IPS-20b (cell line): Measurements from ENCODE around the gene ALPG.
"Not testable (repeated sequence)": the region's sequence is repeated elsewhere in the genome, so short reads cannot be mapped to it uniquely, and the experiment has no call there.

Experiments used
- H3K27ac ChIP-seq: one replicate; pipeline ENCODE4 v1.5.1; 2013; ENCODE audit warnings: low read length
- H3K27me3 ChIP-seq: 2 replicates; pipeline ENCODE4 v1.6.1; 2013; ENCODE audit warnings: mild to moderate bottlenecking, low read length, inconsistent platforms; ENCODE audit not compliant: insufficient read depth
- H3K36me3 ChIP-seq: 2 replicates; pipeline ENCODE4 v1.6.1; 2013; ENCODE audit warnings: low read depth, mild to moderate bottlenecking, inconsistent platforms, low read length, moderate library complexity; ENCODE audit not compliant: insufficient read depth
- H3K4me1 ChIP-seq: 2 replicates; pipeline ENCODE4 v1.6.1; 2013; ENCODE audit warnings: mild to moderate bottlenecking, control low read depth, inconsistent platforms, low read length, moderate library complexity; ENCODE audit not compliant: insufficient read depth
- H3K4me3 ChIP-seq: 2 replicates; pipeline ENCODE4 v1.5.1; 2013; ENCODE audit warnings: mild to moderate bottlenecking, low read length, inconsistent platforms
- H3K9ac ChIP-seq: 2 replicates; pipeline ENCODE4 v1.6.1; 2013; ENCODE audit warnings: low read depth, mild to moderate bottlenecking, inconsistent platforms, low read length, moderate library complexity
- H3K9me3 ChIP-seq: 2 replicates; pipeline ENCODE4 v1.6.1; 2013; ENCODE audit warnings: mild to moderate bottlenecking, low read depth, low read length, inconsistent platforms; ENCODE audit not compliant: insufficient read depth

ALPG gene

DNA sequence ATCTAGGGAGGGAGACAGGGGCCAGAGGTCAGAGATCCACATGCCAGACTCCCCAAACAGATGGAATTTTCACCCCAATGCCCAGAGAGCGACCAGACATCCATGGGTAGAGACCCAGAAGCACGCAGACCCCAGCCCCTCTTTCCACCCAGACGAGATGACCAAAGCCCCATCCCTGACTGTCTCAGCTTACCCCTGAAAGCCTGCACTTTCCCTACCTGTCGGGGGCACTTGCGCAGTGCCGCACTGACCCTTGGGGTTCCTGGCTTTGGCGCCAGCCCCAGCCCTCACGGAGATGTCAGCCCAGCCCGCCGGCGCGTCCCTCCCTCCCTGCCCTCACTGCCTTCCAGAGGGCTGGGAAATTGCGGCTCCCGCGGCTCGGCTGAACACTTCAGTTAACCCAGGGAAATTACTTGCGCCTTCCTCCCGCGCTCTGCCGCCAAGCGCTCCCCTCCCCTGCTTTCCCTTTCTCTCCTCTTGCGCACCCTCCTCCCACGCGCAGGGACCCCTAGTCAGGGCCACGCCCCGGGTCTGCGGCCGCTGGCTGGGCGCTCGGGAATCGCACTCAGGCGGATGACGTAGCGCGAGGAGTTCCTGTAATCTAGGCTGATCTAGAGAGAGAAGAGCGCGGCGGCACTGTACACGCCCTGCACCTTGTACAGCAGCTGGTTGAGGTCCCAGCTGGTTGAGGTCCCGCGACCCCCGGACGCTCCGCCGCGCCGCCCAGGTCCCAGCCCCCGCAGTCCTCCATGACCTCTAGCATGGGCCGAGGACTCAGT lies 12.0 kb downstream of the ALPG start:
- Histone ChIP-seq H3K36me3 (peaks cover 40% of the 10 kb centered on the region), H3K4me3 (peak overlapping the region; percentile 89), H3K27me3 (peaks cover 63% of the 10 kb centered on the region), H3K9me3 (peaks cover 8% of the 10 kb centered on the region; the same call in 1 of the 2 replicates), H3K27ac (no peak overlapping the region), H3K9ac (peak overlapping the region; percentile 92), H3K4me1 (peaks cover 14% of the 10 kb centered on the region; the same call in 1 of the 2 replicates)

DNA sequence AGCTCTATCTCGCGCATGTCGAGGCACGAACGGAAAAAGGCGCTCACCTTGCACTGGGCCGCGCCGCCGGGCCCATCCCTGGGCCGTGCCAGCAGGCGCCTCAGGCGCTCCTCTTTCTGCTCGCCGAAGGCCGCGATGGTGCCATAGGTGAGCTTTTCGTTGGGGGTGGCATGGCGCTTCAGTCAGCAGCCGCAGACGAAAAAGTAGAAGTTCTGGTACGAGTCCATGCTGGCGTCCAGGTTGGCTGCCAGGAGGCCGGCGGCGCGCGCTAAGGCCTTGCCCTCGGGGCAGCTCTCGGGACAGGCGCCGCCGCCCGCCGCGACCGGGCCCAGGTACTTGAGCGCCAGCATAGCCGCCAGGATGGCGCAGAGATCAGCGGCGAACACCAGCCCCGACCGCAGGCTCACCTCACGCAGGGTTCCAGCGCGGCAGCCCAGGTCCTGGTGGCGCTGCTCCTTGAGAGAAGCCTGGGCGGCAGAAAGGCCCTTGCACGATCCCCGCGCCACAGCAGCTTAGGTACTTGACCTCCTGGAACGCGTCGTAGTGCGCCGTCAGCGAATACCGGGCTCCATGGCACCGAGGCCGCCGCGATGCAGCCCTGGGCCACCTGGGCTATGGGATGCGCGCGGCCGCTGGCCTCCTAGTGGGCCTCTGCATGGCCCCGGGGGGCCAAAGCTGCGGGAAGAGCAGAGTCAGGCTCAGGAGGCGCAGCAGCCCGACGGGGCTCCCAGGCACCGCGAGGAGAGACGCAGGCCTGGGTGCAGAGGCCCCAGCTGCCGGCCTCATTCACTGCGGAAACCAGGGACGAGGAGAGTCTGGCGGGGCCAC lies 12.8 kb downstream of the ALPG start:
- Histone ChIP-seq H3K27ac (no peak overlapping the region), H3K27me3 (peaks cover 63% of the 10 kb centered on the region), H3K9me3 (peaks cover 8% of the 10 kb centered on the region; the same call in 1 of the 2 replicates), H3K4me1 (peaks cover 22% of the 10 kb centered on the region; the same call in 1 of the 2 replicates), H3K36me3 (peaks cover 40% of the 10 kb centered on the region), H3K9ac (peak overlapping the region; percentile 92), H3K4me3 (peak overlapping the region; percentile 89)

DNA sequence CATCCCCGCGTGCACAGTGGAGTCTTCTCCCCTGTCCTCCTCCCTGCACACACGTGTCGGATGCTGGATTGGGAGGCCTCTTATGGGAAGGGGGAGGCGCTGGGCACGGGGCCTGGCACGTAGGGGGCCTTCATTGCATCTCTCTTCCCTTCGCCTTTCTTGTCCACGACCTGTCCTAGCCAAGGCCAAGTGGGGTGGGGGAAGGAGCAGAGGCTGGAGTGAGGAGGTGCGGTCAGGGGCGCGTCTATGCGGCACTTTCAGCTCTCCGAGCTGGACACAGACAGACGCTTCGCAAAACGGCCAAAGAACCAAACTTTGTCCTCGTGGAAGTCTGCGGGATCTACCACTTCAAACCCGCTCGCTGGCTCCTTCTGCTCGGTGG lies 13.4 kb downstream of the ALPG start:
- peak overlapping the region; percentile 89 for H3K4me3 ChIP-seq

DNA sequence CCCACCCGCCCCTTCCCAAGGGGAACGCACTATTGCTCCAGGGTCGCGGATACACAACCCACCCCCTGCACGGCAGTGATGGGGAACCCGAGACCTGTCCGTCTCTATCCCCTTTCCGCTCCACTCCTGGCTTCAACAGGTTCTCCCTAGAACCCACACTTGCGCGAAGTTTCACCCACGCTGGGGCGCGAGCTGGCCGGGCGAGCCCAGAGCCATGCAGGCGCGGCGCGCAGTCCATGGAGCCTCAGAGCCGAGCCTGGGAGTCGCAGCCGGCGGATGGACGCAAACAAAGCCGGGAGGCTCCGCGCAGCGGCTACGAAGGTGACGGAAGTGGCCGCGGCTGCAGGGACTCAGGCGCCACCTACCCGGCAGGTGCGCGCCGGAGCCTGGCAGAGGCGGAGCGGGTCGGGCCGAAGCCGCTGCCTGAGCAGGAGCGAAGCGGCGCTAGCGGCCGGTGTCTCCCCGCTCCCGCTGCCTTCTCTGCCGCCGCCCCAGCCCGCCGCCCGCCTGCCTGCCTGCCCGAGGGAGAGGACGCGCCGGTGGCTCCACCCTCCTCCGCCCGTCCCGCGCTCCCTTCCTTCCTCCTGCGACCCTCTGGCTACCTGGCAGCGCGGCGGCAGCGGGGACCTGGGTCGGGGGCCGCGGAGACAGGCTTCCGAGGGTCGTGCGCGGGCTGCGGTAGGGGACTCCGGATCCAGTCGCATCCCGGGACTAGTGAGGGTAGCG lies 14.0 kb downstream of the ALPG start:
- peaks cover 8% of the 10 kb centered on the region; the same call in 1 of the 2 replicates for H3K9me3 ChIP-seq
- H3K4me1 ChIP-seq, result peaks cover 30% of the 10 kb centered on the region
- no peak overlapping the region for H3K27ac ChIP-seq
- peak overlapping the region; percentile 92 for H3K9ac ChIP-seq
- H3K27me3 ChIP-seq, result peaks cover 63% of the 10 kb centered on the region
- H3K4me3 ChIP-seq, result peak overlapping the region; percentile 89
- peaks cover 36% of the 10 kb centered on the region for H3K36me3 ChIP-seq

More for the DNA sequence above, 13.4 kb downstream of the ALPG start:
- Histone ChIP-seq H3K27me3 (peaks cover 63% of the 10 kb centered on the region), H3K27ac (no peak overlapping the region), H3K9me3 (peaks cover 8% of the 10 kb centered on the region; the same call in 1 of the 2 replicates), H3K9ac (peak overlapping the region; percentile 92), H3K36me3 (peaks cover 40% of the 10 kb centered on the region), H3K4me1 (peaks cover 25% of the 10 kb centered on the region; the same call in 1 of the 2 replicates)

DNA sequence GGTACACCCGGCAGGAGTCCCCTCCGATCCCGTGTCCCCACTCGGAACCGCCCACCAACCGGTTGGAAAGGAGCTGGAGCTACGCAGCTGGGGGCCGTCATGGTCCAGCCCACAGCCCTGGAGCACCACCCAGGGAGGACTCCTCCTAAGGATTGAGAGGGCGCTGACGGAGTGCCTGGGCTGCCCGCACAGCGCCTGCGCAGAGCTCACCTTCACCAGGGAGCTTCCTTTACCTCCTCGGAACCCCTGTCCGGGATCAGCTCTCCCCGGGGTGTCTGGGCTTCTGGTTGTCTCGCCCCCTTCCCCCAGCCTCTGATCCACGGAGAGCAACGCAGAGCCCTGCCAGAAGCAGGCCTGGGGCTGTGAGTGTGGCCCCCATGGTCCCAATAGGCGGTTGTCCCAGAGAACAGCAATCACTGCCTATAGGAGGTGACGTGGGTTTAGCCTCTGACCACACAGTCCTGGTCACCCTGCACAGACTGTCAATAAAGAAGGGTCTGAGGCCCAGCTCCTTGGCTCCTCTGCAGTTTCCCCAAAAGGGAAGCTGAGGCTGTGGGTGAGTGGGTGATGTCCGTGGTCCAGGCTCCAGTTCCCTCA lies 14.6 kb downstream of the ALPG start:
- H3K27me3 ChIP-seq, result peaks cover 63% of the 10 kb centered on the region
- peaks cover 8% of the 10 kb centered on the region; the same call in 1 of the 2 replicates for H3K9me3 ChIP-seq
- peak overlapping the region; percentile 92 for H3K9ac ChIP-seq
- peak overlapping the region; percentile 89 for H3K4me3 ChIP-seq
- peaks cover 29% of the 10 kb centered on the region for H3K36me3 ChIP-seq
- peaks cover 36% of the 10 kb centered on the region for H3K4me1 ChIP-seq
- H3K27ac ChIP-seq, result no peak overlapping the region

DNA sequence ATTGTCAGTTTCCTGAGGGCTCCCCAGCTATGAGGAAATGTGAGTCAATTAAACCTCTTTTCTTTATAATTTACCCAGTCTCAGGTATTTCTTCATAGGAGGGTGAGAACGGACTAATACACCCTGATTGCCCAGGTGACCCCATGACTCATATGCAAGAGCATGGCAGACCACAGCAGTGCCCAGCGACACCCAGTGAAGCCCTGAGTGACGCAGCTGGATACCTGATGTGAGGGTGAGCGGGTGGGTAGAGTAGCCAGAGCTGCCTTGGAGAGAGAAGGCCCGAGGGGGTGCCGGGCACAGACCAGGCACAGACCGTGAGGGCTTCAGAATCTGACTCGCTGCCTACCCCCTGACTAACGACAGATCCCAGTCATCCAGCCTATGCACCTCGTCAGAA lies 15.4 kb downstream of the ALPG start:
- Histone ChIP-seq H3K27me3 (peaks cover 57% of the 10 kb centered on the region), H3K36me3 (peaks cover 22% of the 10 kb centered on the region), H3K4me1 (peaks cover 36% of the 10 kb centered on the region), H3K27ac (peak overlapping the region; percentile 58), H3K9me3 (peaks cover 8% of the 10 kb centered on the region; the same call in 1 of the 2 replicates), H3K4me3 (peak overlapping the region; percentile 58; the same call in 1 of the 2 replicates), H3K9ac (peak overlapping the region; percentile 92)

DNA sequence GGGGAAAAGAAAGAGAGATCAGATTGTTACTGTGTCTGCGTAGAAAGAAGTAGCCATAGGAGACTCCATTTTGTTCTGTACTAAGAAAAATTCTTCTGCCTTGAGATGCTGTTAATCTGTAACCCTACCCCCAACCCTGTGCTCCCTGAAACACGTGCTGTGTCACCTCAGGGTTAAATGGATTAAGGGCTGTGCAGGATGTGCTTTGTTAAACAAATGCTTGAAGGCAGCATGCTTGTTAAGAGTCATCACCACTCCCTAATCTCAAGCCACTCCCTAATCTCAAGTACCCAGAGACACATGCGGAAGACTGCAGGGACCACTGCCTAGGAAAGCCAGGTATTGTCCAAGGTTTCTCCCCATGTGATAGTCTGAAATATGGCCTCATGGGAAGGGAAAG lies 16.4 kb downstream of the ALPG start:
- Histone ChIP-seq H3K36me3 (peaks cover 12% of the 10 kb centered on the region), H3K4me3 (peak overlapping the region; percentile 58), H3K9ac (peak overlapping the region; percentile 92), H3K27ac (peak overlapping the region; percentile 58), H3K27me3 (peaks cover 48% of the 10 kb centered on the region), H3K4me1 (peaks cover 35% of the 10 kb centered on the region)
- H3K9me3 ChIP-seq, result not testable (repeated sequence)

DNA sequence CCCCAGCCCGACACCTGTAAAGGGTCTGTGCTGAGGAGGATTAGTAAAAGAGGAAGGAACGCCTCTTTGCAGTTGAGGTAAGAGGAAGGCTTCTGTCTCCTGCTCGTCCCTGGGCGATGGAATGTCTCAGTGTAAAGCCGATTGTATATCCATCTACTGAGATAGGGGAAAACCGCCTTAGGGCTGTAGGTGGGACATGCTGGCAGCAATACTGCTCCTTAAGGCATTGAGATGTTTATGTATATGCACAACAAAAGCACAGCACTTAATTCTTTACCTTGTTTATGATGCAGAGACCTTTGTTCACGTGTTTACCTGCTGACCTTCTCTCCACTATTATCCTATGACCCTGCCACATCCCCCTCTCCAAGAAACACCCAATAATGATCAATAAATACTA lies 16.8 kb downstream of the ALPG start:
- Histone ChIP-seq H3K4me3 (peak overlapping the region; percentile 41; the same call in 1 of the 2 replicates), H3K9ac (peak overlapping the region; percentile 78), H3K27ac (peak overlapping the region; percentile 49), H3K27me3 (peaks cover 44% of the 10 kb centered on the region), H3K4me1 (peaks cover 31% of the 10 kb centered on the region)
- H3K9me3 ChIP-seq, H3K36me3 ChIP-seq: not testable (repeated sequence)

DNA sequence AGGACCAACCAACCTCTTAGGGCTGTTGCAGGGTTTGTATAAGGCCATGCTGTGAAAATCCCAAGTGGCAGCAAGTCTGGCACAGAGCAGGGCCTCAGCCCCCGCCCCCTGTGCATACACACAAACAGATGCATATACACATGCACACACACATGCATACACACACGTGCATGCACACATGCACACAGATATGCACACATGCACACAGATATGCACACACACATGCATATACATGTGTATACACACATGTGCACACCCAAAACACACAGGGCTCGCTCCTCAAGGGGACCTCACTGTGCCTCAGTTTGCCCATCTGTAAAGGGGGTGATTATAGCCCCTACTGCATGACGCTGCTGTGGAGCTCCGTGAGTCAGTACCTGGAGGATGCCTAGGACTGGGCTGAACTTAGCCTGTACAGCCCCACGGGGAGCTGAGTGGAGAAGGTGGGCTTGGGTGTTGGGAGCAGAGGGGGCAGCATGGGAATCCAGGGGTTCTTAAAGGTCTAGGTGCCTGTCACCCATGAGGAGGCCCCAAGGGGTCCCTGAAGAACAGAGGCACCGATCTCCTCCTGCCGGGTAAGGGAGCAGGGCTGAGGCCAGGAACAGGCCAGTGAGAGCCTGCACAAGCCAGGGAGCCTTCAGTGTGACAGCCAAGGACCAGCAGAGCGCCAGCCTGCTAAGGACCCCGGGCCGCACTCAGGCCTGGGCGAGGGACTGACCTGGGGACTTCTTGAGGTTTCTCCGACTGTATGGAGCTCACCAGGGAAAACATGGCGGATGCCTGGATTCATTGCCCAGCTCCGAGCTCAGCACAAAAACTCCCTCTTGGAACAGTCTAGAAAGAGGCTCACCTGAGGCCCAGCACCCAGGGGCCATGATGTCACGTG lies 25.3 kb downstream of the ALPG start:
- no peak overlapping the region for H3K27ac ChIP-seq
- H3K9ac ChIP-seq, result no peak overlapping the region
- H3K9me3 ChIP-seq, result no peaks in the 10 kb centered on the region
- H3K36me3 ChIP-seq, result no peaks in the 10 kb centered on the region
- no peaks in the 10 kb centered on the region for H3K27me3 ChIP-seq
- no peak overlapping the region for H3K4me3 ChIP-seq
- no peaks in the 10 kb centered on the region for H3K4me1 ChIP-seq

DNA sequence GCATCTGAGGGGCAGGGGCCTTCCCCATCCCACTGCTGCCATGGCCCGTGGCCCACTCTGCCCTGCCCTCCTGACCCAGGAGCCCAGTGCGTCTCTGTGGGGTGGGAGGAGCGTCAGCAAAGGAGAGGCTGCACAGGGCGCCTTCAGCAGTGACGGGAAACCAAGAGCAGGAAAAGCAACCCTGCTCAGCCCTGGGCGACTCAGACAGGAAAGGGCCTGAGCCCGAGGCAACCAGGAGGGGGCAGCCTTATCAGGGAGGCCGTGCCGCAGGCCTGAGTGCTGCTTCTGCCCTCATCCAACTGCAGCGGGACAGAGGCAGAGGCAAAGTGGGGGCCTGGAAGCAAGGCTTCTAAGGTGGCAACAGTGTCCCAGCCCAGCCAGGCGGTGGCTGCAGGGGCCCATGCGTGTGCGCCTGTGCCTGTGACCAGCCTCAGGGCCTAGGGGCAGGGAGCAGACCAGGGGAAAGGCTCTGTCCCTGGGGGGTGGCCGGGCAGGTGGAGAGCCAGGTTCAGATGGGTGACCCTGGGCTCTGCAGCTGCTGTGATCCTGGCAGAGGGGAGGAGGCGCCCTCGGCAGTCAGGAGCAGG lies 26.0 kb downstream of the ALPG start:
- H3K9ac ChIP-seq, result no peak overlapping the region
- H3K36me3 ChIP-seq, result no peaks in the 10 kb centered on the region
- H3K4me1 ChIP-seq, result no peaks in the 10 kb centered on the region
- no peaks in the 10 kb centered on the region for H3K27me3 ChIP-seq
- no peaks in the 10 kb centered on the region for H3K9me3 ChIP-seq
- H3K4me3 ChIP-seq, result no peak overlapping the region
- no peak overlapping the region for H3K27ac ChIP-seq
